HepG2 (cell line): Measurements from ENCODE around the gene TSPYL1. TPM values are rescaled to one million over a fixed set of nuclear protein-coding genes. Genes with fewer than 3 reads are reported as not detected.
A peak's percentile ranks its signal among the peaks of the same experiment; 100 is the strongest.

Experiments
- ADNP ChIP-seq: sonication (generic); formaldehyde crosslinking; IDR thresholded peaks from 2 replicates; pipeline ENCODE4 v1.4.0; 2020; ENCODE audit warnings: missing genetic modification reagents
- ATM ChIP-seq: fragments of 450-650 bp; IDR thresholded peaks from 2 replicates; pipeline ENCODE4 v1.7.1; 2017; ENCODE audit warnings: mild to moderate bottlenecking, borderline replicate concordance
- GLI4 ChIP-seq: sonication (generic); formaldehyde crosslinking; IDR thresholded peaks from 2 replicates; pipeline ENCODE4 v1.5.1; 2020; ENCODE audit warnings: missing genetic modification reagents, mild to moderate bottlenecking, moderate library complexity, borderline replicate concordance
- KDM6A ChIP-seq: IDR thresholded peaks from 2 replicates; pipeline ENCODE4 v1.6.1; 2016; ENCODE audit warnings: low read depth
- MXD4 ChIP-seq: IDR thresholded peaks from 2 replicates; pipeline ENCODE4 v1.6.1; 2016; ENCODE audit warnings: mild to moderate bottlenecking, missing biosample characterization, missing genetic modification reagents
- PRDM4 ChIP-seq: sonication (generic); formaldehyde crosslinking; IDR thresholded peaks from 2 replicates; pipeline ENCODE4 v1.9.0; 2021; ENCODE audit warnings: missing genetic modification reagents, borderline replicate concordance
- SCMH1 ChIP-seq: sonication (generic); formaldehyde crosslinking; IDR thresholded peaks from 2 replicates; pipeline ENCODE4 v1.9.0; 2021; ENCODE audit warnings: missing genetic modification reagents, mild to moderate bottlenecking, borderline replicate concordance
- THYN1 ChIP-seq: sonication (generic); formaldehyde crosslinking; IDR thresholded peaks from 2 replicates; pipeline ENCODE4 v1.8.1; 2023; ENCODE audit warnings: low read depth, mild to moderate bottlenecking, moderate library complexity, missing genetic modification reagents, borderline replicate concordance
- ZBTB43 ChIP-seq: sonication (generic); formaldehyde crosslinking; conservative IDR thresholded peaks from 2 replicates; pipeline ENCODE4 v1.4.0; 2020; ENCODE audit warnings: missing genetic modification reagents
- ZKSCAN1 ChIP-seq: fragments of 150-350 bp; IDR thresholded peaks from 2 replicates; pipeline ENCODE4 v1.6.1; 2014; ENCODE audit warnings: low read length
- ZNF121 ChIP-seq: sonication (generic); formaldehyde crosslinking; IDR thresholded peaks from 2 replicates; pipeline ENCODE4 v1.5.0; 2020; ENCODE audit warnings: mild to moderate bottlenecking, missing genetic modification reagents
- ZNF232 ChIP-seq: sonication (generic); formaldehyde crosslinking; IDR thresholded peaks from 2 replicates; pipeline ENCODE4 v1.4.0; 2020; ENCODE audit warnings: missing genetic modification reagents, borderline replicate concordance
- ZNF550 ChIP-seq: sonication (generic); formaldehyde crosslinking; IDR thresholded peaks from 2 replicates; pipeline ENCODE4 v1.4.0; 2020; ENCODE audit warnings: mild to moderate bottlenecking, missing genetic modification reagents, borderline replicate concordance
- ZNF724P ChIP-seq: sonication (generic); formaldehyde crosslinking; IDR thresholded peaks from 2 replicates; pipeline ENCODE4 v1.8.0; 2022; ENCODE audit warnings: missing genetic modification reagents, borderline replicate concordance
- ZNF749 ChIP-seq: sonication (generic); formaldehyde crosslinking; IDR thresholded peaks from 2 replicates; pipeline ENCODE4 v1.8.0; 2022; ENCODE audit warnings: mild to moderate bottlenecking, missing genetic modification reagents, moderate library complexity, borderline replicate concordance
- ZNF816 ChIP-seq: sonication (generic); formaldehyde crosslinking; IDR thresholded peaks from 2 replicates; pipeline ENCODE4 v1.8.0; 2022; ENCODE audit warnings: missing genetic modification reagents, mild to moderate bottlenecking, borderline replicate concordance
- ZSCAN22 ChIP-seq: sonication (generic); formaldehyde crosslinking; IDR thresholded peaks from 2 replicates; pipeline ENCODE4 v1.4.0; 2020; ENCODE audit warnings: mild to moderate bottlenecking, missing genetic modification reagents
- polyA plus RNA-seq, 8 experiments: library from polyadenylated mRNA; depleted of rRNA in 3 of 8; stranded (reverse) in 7 of 8; unstranded in 1 of 8; fragments of >200 nt; fragmentation: Illumina TruSeq in 4 of 8; extraction: Trizol in 4 of 8; gene quantifications; 2 replicates each; pipeline versions ENCODE4 v1.2.1 to v1.2.3, GENCODE V29; 2011 to 2016; ENCODE audit warnings: low read depth in 4 of 8, missing spikeins in 1 of 8, mixed read lengths in 1 of 8; ENCODE audit not compliant: insufficient read depth in 1 of 8
- total RNA-seq, 5 experiments: library from RNA; depleted of rRNA; stranded (reverse); fragments of >200 nt; fragmentation: Illumina TruSeq; extraction: Trizol; gene quantifications; 2 replicates each; pipeline ENCODE4 v1.2.3, GENCODE V29; 2016; ENCODE audit warnings: low read depth in 1 of 5
- TF ChIP-seq, protein P1 (sequence below): sonication (generic); formaldehyde crosslinking; IDR thresholded peaks from 2 replicates; pipeline ENCODE4 v1.9.0; 2021; ENCODE audit warnings: missing genetic modification reagents, borderline replicate concordance
- TF ChIP-seq, protein P2 (sequence below): sonication (generic); formaldehyde crosslinking; IDR thresholded peaks from 2 replicates; pipeline ENCODE4 v1.4.0; 2020; ENCODE audit warnings: mild to moderate bottlenecking, missing genetic modification reagents
- TF ChIP-seq, protein P3 (sequence below): IDR thresholded peaks from 2 replicates; pipeline ENCODE4 v1.6.1; 2016; ENCODE audit warnings: low read depth, borderline replicate concordance

Gene TSPYL1
- total and polyA plus RNA-seq, 2 of the 13 experiments (the other 11 are each of a cell fraction or from before 2014, with no cell fraction given): 28.3 to 93.0 TPM

DNA sequence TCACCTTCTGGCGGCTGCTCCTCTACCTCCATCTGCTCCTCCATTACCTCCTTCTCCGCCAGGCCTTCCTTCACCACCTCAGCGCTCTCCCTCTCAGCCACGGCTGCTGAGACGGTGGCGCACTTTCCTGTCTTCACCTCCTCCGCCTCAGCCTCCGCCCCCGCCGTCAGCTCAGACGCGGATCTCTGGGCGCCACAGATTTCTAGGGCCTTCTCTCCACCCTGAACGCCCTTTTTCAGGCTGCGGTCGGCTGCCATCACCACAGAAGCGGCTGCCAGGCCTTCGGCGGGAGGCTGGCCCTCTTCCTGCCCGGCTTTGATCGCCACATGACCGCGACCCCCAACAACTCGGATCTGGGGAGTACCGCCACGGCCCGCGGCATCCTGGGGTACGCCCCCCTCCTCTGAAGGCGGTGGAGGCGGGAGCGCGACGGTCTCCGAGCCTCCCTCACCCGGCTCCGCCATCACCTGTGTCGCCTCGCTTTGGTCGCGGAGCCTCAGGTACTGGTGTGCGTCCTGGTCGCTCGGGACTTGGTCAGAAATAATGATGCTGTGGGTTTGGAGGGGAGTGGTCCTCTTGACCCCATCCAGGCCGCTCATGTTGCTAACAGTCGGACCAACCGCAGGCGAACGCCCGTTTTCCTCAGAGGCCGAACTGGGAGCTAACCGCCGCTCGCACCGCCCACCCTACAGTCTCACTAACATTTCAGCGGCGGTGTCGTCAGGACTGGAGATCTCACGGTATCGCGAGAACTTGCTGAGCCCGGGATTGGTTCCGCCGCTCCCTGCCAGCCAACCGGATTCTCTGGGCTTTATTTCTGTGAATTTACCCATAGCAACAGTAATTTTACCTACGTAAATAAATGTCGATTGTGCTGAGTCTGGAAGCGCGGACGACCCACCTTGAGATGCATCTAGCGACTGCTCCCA is at the start of gene TSPYL1 (continued):
- TF ChIP-seq KDM6A (no peak), ZNF816 (CRISPR knock-in tag) (0 out of 2 replicates have a peak, but pooled peaks have one; percentile 92), ZNF121 (CRISPR knock-in tag) (peak; percentile 64; the same call in 1 of the 2 replicates), ZKSCAN1 (no peak), ZNF724P (CRISPR knock-in tag) (peak; percentile 76; the same call in 1 of the 2 replicates), SCMH1 (CRISPR knock-in tag) (no peak), ATM (no peak), MXD4 (peak; percentile 61; the same call in 1 of the 2 replicates), GLI4 (peak; percentile 97), ZNF749 (peak; percentile 68; the same call in 1 of the 2 replicates), ADNP (CRISPR knock-in tag) (no peak), PRDM4 (CRISPR knock-in tag) (no peak), ZBTB43 (peak; percentile 64; the same call in 1 of the 2 replicates), ZNF550 (CRISPR knock-in tag) (peak; percentile 97), THYN1 (0 out of 2 replicates have a peak, but pooled peaks have one; percentile 63), ZNF232 (CRISPR knock-in tag) (peak; percentile 82), ZSCAN22 (CRISPR knock-in tag) (no peak)
- TF ChIP-seq, protein P1, sequence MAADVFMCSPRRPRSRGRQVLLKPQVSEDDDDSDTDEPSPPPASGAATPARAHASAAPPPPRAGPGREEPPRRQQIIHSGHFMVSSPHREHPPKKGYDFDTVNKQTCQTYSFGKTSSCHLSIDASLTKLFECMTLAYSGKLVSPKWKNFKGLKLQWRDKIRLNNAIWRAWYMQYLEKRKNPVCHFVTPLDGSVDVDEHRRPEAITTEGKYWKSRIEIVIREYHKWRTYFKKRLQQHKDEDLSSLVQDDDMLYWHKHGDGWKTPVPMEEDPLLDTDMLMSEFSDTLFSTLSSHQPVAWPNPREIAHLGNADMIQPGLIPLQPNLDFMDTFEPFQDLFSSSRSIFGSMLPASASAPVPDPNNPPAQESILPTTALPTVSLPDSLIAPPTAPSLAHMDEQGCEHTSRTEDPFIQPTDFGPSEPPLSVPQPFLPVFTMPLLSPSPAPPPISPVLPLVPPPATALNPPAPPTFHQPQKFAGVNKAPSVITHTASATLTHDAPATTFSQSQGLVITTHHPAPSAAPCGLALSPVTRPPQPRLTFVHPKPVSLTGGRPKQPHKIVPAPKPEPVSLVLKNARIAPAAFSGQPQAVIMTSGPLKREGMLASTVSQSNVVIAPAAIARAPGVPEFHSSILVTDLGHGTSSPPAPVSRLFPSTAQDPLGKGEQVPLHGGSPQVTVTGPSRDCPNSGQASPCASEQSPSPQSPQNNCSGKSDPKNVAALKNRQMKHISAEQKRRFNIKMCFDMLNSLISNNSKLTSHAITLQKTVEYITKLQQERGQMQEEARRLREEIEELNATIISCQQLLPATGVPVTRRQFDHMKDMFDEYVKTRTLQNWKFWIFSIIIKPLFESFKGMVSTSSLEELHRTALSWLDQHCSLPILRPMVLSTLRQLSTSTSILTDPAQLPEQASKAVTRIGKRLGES (CRISPR knock-in tag): no peak
- TF ChIP-seq, protein P2, sequence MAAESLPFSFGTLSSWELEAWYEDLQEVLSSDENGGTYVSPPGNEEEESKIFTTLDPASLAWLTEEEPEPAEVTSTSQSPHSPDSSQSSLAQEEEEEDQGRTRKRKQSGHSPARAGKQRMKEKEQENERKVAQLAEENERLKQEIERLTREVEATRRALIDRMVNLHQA: no peak
- TF ChIP-seq, protein P3, sequence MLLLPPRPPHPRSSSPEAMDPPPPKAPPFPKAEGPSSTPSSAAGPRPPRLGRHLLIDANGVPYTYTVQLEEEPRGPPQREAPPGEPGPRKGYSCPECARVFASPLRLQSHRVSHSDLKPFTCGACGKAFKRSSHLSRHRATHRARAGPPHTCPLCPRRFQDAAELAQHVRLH (CRISPR knock-in tag): 0 out of 2 replicates have a peak, but pooled peaks have one; percentile 38
